GM19397 (cell line): Measurements from ENCODE around the gene MCM9.
"Not testable (repeated sequence)": the region's sequence is repeated elsewhere in the genome, so short reads cannot be mapped to it uniquely, and the experiment has no call there.

Source experiments
- ATAC-seq: cut with Tn5 transposase; IDR thresholded peaks from one replicate; pipeline ENCODE4 v1.9.1; 2021; ENCODE audit warnings: mild to moderate bottlenecking, moderate library complexity; ENCODE audit not compliant: unreplicated experiment

The MCM9 gene

GRCh38 chr6:118775381-118775780 is 159.6 kb downstream of the MCM9 start:
- ATAC-seq, result no peak

DNA sequence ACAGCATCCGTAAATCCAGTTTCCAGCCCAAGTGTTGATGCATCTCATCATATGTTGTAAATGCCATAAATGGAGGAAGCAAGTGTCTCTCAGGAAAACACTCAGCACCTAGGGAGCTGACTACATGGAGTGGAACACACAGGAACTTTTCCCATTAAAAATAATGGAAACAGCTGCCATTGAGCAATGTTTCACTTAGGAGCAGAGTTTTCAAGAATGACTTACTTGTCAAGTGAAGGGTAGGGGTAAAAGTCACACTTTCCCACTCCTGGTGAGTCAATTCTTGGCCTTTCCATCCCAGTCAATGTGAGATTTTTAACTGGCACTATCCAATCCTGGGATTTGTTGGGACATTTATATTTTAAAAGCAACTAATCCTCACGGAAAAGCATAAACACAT is 160.4 kb downstream of the MCM9 start:
- ATAC-seq, result no peak

- no peak for ATAC-seq
Observed at GRCh38 chr6:118772886-118773285, 162.1 kb downstream of the MCM9 start.

DNA sequence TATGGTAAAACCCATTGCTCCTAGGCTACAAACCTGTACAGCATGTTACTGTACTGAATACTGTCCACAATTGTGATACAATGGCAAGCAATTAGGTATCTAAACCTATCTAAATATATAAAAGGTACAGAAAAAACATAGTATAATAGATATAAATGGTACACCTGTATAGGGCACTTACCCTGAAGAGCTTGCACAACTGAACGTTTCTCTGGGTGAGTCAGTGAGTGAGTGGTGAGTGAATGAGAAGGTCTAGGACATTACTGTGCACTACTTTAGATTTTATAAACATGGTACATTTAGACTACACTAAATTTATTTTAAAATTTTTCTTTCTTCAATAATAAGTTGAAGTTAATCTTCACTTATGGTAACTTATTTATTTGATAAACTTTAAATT is 163.7 kb downstream of the MCM9 start:
- no peak for ATAC-seq

DNA sequence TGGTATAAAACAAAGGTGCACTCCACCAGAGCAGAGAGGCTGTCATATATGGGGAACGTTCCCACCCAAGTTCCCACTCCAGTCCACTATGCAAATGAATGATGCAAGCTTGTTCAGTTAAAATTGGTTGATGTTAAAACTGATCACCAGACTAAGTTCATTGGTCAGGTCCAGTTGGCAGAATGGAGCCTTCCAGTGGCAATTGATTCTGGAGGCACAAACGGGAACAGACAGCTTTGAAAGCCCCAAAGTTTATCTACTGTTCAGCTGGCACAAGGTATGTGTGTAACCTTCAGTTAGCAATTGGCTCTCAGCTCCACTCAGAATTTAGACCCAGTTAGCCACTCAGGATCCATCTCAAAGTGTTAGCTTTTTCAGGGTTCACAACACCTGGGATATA is 164.1 kb downstream of the MCM9 start:
- no peak for ATAC-seq

DNA sequence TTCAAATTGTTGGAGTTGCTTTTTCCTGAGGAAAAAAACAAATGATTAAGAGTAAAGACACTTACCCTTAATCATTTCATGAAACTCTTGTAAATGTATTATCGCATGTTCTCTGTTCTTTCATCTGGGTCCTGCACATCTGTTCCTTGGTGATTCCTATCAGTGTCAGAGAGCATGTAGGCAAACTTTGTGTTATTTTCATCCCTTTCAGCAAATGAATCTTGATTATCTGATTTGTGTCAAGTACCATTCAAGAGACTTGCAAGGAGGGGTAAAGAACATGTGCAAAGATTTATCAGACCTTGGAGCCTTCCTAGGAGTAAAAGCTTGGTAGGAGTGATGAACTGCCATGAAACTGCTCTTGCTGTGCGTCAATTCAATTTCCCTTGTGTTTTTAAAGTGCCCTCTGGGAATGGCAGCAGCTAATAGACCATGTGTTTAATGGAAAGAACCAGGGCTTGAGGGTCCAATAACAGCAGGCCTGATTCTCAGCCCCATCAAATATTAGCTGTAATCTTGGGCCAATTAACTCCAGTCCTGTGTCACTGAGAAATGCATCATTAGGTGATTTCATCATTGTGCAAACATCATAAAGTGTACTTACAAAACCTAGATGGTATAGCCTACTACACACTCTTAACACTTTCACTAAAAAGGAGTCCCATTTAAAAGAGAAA is 164.7 kb downstream of the MCM9 start:
- no peak for ATAC-seq

GRCh38 chr6:118768904-118769325 is 166.0 kb downstream of the MCM9 start:
- no peak for ATAC-seq

- ATAC-seq, result no peak
Observed at GRCh38 chr6:118768441-118768840, 166.5 kb downstream of the MCM9 start.

- ATAC-seq, result not testable (repeated sequence)
Observed at GRCh38 chr6:118765316-118765715, 169.6 kb downstream of the MCM9 start.

DNA sequence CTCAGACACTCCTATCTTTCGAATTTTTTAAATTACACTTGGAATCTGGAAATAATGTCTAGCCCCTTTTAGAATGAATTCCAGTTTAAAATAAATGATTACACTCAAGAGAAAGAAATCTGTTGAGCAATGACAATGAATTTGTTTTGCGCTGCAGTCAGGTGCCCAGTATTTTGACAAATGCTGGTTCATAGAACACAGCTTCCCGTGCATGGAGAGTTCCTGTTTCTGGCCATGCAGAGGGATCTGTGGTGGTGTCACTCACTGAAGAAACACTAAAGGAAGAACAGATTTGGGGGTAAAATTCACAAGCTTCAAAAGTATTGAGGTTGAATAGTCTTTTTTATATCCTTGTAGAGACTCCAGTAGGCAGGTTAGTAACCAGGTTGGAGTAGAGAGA is 170.2 kb downstream of the MCM9 start:
- no peak for ATAC-seq
